GM18858 (cell line): Measurements from ENCODE around the gene EXOSC7.
"Not testable (repeated sequence)": the region's sequence is repeated elsewhere in the genome, so short reads cannot be mapped to it uniquely, and the experiment has no call there.

Source experiments
- ATAC-seq: cut with Tn5 transposase; IDR thresholded peaks from one replicate; pipeline ENCODE4 v1.9.1; 2021; ENCODE audit not compliant: unreplicated experiment

EXOSC7 gene

GRCh38 chr3:44976002-44976815, at the start of gene EXOSC7, which contains the start of gene ZDHHC3:
Gene EXOSC7 (plus strand): TSS chr3:44976244. CDS start chr3:44976278, 34 bp downstream.
Gene ZDHHC3 (minus strand): TSS chr3:44976174. CDS start chr3:44959436, 16,738 bp downstream.
- ATAC-seq: peak; percentile 50

- no peak for ATAC-seq
Observed at GRCh38 chr3:44926921-44927320, 49.1 kb upstream of the EXOSC7 start.

- no peak for ATAC-seq
Observed at GRCh38 chr3:44927371-44927770, 48.7 kb upstream of the EXOSC7 start.

GRCh38 chr3:44929782-44930181, 46.3 kb upstream of the EXOSC7 start:
- ATAC-seq: no peak

GRCh38 chr3:44930911-44931310, 45.1 kb upstream of the EXOSC7 start:
- ATAC-seq: no peak

- ATAC-seq: no peak
Observed at GRCh38 chr3:44931791-44932190, 44.3 kb upstream of the EXOSC7 start.

GRCh38 chr3:44932271-44932670, 43.8 kb upstream of the EXOSC7 start:
- ATAC-seq: no peak

- no peak for ATAC-seq
Observed at GRCh38 chr3:44932986-44933944, 42.8 kb upstream of the EXOSC7 start.

- ATAC-seq: no peak
Observed at GRCh38 chr3:44939581-44940036, 36.4 kb upstream of the EXOSC7 start.

- no peak for ATAC-seq
Observed at GRCh38 chr3:44942202-44942921, 33.7 kb upstream of the EXOSC7 start.

GRCh38 chr3:44948239-44948638, 27.8 kb upstream of the EXOSC7 start:
- no peak for ATAC-seq

- ATAC-seq: not testable (repeated sequence)
Observed at GRCh38 chr3:44949770-44950169, 26.3 kb upstream of the EXOSC7 start.

- ATAC-seq: no peak
Observed at GRCh38 chr3:44950275-44950734, 25.7 kb upstream of the EXOSC7 start.

GRCh38 chr3:44952689-44953088, 23.4 kb upstream of the EXOSC7 start:
- ATAC-seq: no peak

- ATAC-seq: no peak
Observed at GRCh38 chr3:44954304-44954703, 21.7 kb upstream of the EXOSC7 start.

- ATAC-seq: peak; percentile 63
Observed at GRCh38 chr3:44954962-44955361, 21.1 kb upstream of the EXOSC7 start.

GRCh38 chr3:44955917-44956316, 20.1 kb upstream of the EXOSC7 start:
- ATAC-seq: no peak

- ATAC-seq: no peak
Observed at GRCh38 chr3:44957986-44958385, 18.1 kb upstream of the EXOSC7 start.

GRCh38 chr3:44958386-44958785, 17.7 kb upstream of the EXOSC7 start:
- no peak for ATAC-seq

- no peak for ATAC-seq
Observed at GRCh38 chr3:44960387-44961026, 15.5 kb upstream of the EXOSC7 start.
